ENCODE measurements around the gene EIF5A. TPM values are rescaled to one million over a fixed set of nuclear protein-coding genes. Genes with fewer than 3 reads are reported as not detected.

EIF5A gene
- total and polyA plus RNA-seq, 9 of the 15 experiments (the other 6 are each of a cell fraction or from before 2014, with no cell fraction given) = 22.9 to 1,163 (median 772) TPM

GRCh38 chr17:7306911-7307685 lies at the start of gene EIF5A (continued):
- TF ChIP-seq ZNF696 (CRISPR knock-in tag; conservative IDR thresholded peaks at IDR 0.05) (no peak), IFI16 (CRISPR knock-in tag; IDR thresholded peaks at IDR 0.05) (no peak), HMGXB4 (CRISPR knock-in tag; IDR thresholded peaks at IDR 0.05) (no peak), ZNF444 (CRISPR knock-in tag; IDR thresholded peaks at IDR 0.05) (no peak), JUND (IDR thresholded peaks at IDR 0.05; ENCODE audit: borderline replicate concordance, low read depth, low read length) (no peak; the same call in none of the 2 replicates), JUND (tag; IDR thresholded peaks at IDR 0.05; ENCODE audit: borderline replicate concordance, low read depth, low read length) (no peak), FOXP1 (CRISPR knock-in tag; IDR thresholded peaks at IDR 0.05) (no peak), ZNF140 (CRISPR knock-in tag; IDR thresholded peaks at IDR 0.05) (no peak), POLR2AphosphoS5 (IDR thresholded peaks at IDR 0.05; ENCODE audit: control insufficient read depth, insufficient read depth, low read depth, low read length) (peak; percentile 38; the same call in 1 of the 2 replicates), KLF6 (CRISPR knock-in tag; IDR thresholded peaks at IDR 0.05; ENCODE audit: borderline replicate concordance) (peak; percentile 38; the same call in 1 of the 2 replicates), EP400 (IDR thresholded peaks at IDR 0.05) (peak; percentile 84), DIDO1 (tag; IDR thresholded peaks at IDR 0.05; ENCODE audit: low read depth) (peak; percentile 71; the same call in 1 of the 2 replicates), TBP (optimal IDR thresholded peaks at IDR 0.05; ENCODE audit: low read depth, low read length) (peak; percentile 58), ZNF76 (CRISPR knock-in tag; IDR thresholded peaks at IDR 0.05; ENCODE audit: borderline replicate concordance) (no peak), ZNF354B (CRISPR knock-in tag; IDR thresholded peaks at IDR 0.05) (no peak), RBM39 (optimal IDR thresholded peaks at IDR 0.05; ENCODE audit: low read depth, low read length) (no peak), FOXA3 (CRISPR knock-in tag; conservative IDR thresholded peaks at IDR 0.05 in 1 of 2, IDR thresholded peaks at IDR 0.05 in 1 of 2) (no peak), CSDE1 (IDR thresholded peaks at IDR 0.05) (no peak), CREB1 (IDR thresholded peaks at IDR 0.05) (peak; percentile 69; the same call in 1 of the 2 replicates), CREB1 (CRISPR knock-in tag; IDR thresholded peaks at IDR 0.05) (peak; percentile 71; the same call in 1 of the 2 replicates), ZNF263 (CRISPR knock-in tag; IDR thresholded peaks at IDR 0.05; ENCODE audit: borderline replicate concordance) (no peak), HDAC1 (IDR thresholded peaks at IDR 0.05) (peak in 1 of 2 experiments; percentile 70; a peak in 2 of 4 replicates), ZNF165 (CRISPR knock-in tag; IDR thresholded peaks at IDR 0.05; ENCODE audit: borderline replicate concordance) (no peak), USF2 (CRISPR knock-in tag; IDR thresholded peaks at IDR 0.05) (no peak), SP1 (CRISPR knock-in tag; IDR thresholded peaks at IDR 0.05) (peak; percentile 61), HNRNPLL (IDR thresholded peaks at IDR 0.05; ENCODE audit: low read depth, low read length, poor library complexity, severe bottlenecking) (peak; percentile 35), RBM22 (IDR thresholded peaks at IDR 0.05; ENCODE audit: low read depth, low read length, poor library complexity, severe bottlenecking) (no peak)
